DMS 273 (cell line): ENCODE data around the gene PPP1CB.

Experiments
- DNase-seq: peaks from one replicate; lab custom pipeline; 2025; ENCODE audit not compliant: unreplicated experiment; lab: John Stamatoyannopoulos, UW

The PPP1CB gene

GRCh38 chr2:28751252-28751955, at the start of gene PPP1CB:
TSS of gene PPP1CB (plus strand) at chr2:28751830. CDS start at chr2:28752125, 295 bp downstream.
- DNase-seq: peak; percentile 97

- DNase-seq: no peak
Measured at GRCh38 chr2:28702415-28702861, 49.2 kb upstream of the PPP1CB start.

- no peak for DNase-seq
Measured at GRCh38 chr2:28702878-28703277, 48.8 kb upstream of the PPP1CB start.

GRCh38 chr2:28704621-28705020, 47.0 kb upstream of the PPP1CB start:
- DNase-seq: no peak

GRCh38 chr2:28705751-28706440, 45.7 kb upstream of the PPP1CB start:
- no peak for DNase-seq

- no peak for DNase-seq
Measured at GRCh38 chr2:28707592-28707991, 44.0 kb upstream of the PPP1CB start.

- DNase-seq: no peak
Measured at GRCh38 chr2:28709101-28709500, 42.5 kb upstream of the PPP1CB start.

GRCh38 chr2:28710545-28710944, 41.1 kb upstream of the PPP1CB start:
- DNase-seq: no peak

GRCh38 chr2:28713577-28714298, 37.9 kb upstream of the PPP1CB start:
- DNase-seq: no peak

- peak; percentile 75 for DNase-seq
Measured at GRCh38 chr2:28716265-28716865, 35.3 kb upstream of the PPP1CB start.

GRCh38 chr2:28717339-28717758, 34.3 kb upstream of the PPP1CB start:
- no peak for DNase-seq

GRCh38 chr2:28720345-28720744, 31.3 kb upstream of the PPP1CB start:
- DNase-seq: no peak

- no peak for DNase-seq
Measured at GRCh38 chr2:28721601-28722191, 29.9 kb upstream of the PPP1CB start.

- DNase-seq: no peak
Measured at GRCh38 chr2:28725021-28725711, 26.5 kb upstream of the PPP1CB start.

- no peak for DNase-seq
Measured at GRCh38 chr2:28726177-28726576, 25.5 kb upstream of the PPP1CB start.

- DNase-seq: no peak
Measured at GRCh38 chr2:28729698-28730097, 21.9 kb upstream of the PPP1CB start.

GRCh38 chr2:28730641-28731146, 20.9 kb upstream of the PPP1CB start:
- no peak for DNase-seq

- DNase-seq: no peak
Measured at GRCh38 chr2:28735511-28735910, 16.1 kb upstream of the PPP1CB start.

GRCh38 chr2:28736034-28736433, 15.6 kb upstream of the PPP1CB start:
- DNase-seq: peak; percentile 93

- DNase-seq: no peak
Measured at GRCh38 chr2:28737655-28738054, 14.0 kb upstream of the PPP1CB start.
